Measurements from ENCODE around the gene BMP6. TPM values are rescaled to one million over a fixed set of nuclear protein-coding genes. Genes with fewer than 3 reads are reported as not detected.
"Not testable (repeated sequence)": the region's sequence is repeated elsewhere in the genome, so short reads cannot be mapped to it uniquely, and the experiment has no call there.

The BMP6 gene
- total and polyA plus RNA-seq, 2 experiments from 2014 or later, result 1.3 to 10.3 TPM

- H3K4me1 ChIP-seq (ENCODE audit: insufficient read depth), result no peaks in the 10 kb centered on the region
- H3K9ac ChIP-seq, result no peak overlapping the region
- no peak for TF ChIP-seq EZH2phosphoT487 (IDR thresholded peaks at IDR 0.05; ENCODE audit: insufficient read depth, low read depth)
- no peak for TF ChIP-seq EZH2 (IDR thresholded peaks at IDR 0.05; ENCODE audit: insufficient read depth, poor library complexity, severe bottlenecking)
- H3K9me2 ChIP-seq (ENCODE audit: insufficient read depth), result no peaks in the 10 kb centered on the region
- H2AFZ ChIP-seq, result no peak overlapping the region
- peaks cover 75% of the 10 kb centered on the region for H3K36me3 ChIP-seq (ENCODE audit: low read depth)
- peaks cover 23% of the 10 kb centered on the region; the same call in 1 of the 2 replicates for H3F3A ChIP-seq (ENCODE audit: insufficient read depth)
- no peak overlapping the region for H3K4me2 ChIP-seq (ENCODE audit: unreplicated experiment)
- in situ Hi-C loops (cut with MboI), result no loop called here
- H4K20me1 ChIP-seq (ENCODE audit: insufficient read depth), result no peaks in the 10 kb centered on the region
- no peaks in the 10 kb centered on the region for H3K9me3 ChIP-seq (ENCODE audit: low read depth)
- no peak overlapping the region for H3K4me3 ChIP-seq
- no peaks in the 10 kb centered on the region for H3K27me3 ChIP-seq (replicated peaks; ENCODE audit: insufficient read depth)
- no peak for DNase-seq
- WGBS, 2 experiments (ENCODE audit: low coverage in 1 of 2, low lambda C conversion rate in 2 of 2, missing lambda C conversion rate in 2 of 2), result 91 to 93% methylated on average over 23 to 25 of the region's 25 CpGs
- no peak overlapping the region for H3K27ac ChIP-seq
- H3K79me2 ChIP-seq (ENCODE audit: insufficient read depth), result 0 out of 2 replicates have a peak, but pooled peaks cover 3% of the 10 kb centered on the region
Measured at GRCh38 chr6:7888587-7889357, 162.9 kb downstream of the BMP6 start.

DNA sequence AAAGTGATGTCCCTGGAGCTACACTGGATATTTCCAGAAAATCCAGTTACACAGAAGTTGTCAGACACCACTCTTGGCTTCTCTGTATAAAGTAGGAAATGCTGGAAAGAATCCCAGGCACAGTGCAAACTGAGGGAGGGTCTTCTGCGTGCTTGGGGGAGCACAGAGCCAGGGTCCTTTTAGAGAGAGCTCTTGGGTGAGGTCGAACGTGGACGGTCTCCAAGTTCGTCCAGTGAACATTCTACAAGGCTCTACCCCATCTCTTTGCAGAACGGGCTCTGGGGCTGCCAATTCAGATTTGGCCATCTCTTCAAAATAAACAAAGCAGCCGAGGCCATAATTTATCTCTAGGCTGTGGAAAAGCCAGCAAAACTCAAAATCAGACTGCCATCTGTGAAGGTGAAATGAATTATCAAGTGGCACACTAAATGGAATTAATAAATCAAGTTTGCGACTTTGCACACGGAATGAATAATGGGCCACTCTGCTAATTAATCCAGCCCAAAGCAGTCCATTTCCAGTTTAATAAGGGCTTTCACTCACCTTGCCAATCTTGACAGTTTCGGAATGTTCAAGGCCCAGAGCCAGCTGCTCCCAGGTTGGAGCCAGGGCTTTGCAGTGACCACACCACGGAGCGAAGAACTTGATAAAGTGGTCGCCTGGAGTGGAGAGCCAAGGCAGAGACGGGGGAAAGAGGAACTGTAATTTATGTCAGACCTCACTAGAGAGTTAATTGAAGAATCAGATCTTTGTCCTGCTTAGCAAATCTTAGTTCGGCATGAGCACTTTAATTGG lies 165.4 kb downstream of the BMP6 start:
- H3K36me3 ChIP-seq (ENCODE audit: low read depth), result peaks cover 57% of the 10 kb centered on the region
- H3K4me2 ChIP-seq (ENCODE audit: unreplicated experiment), result no peak overlapping the region
- no peaks in the 10 kb centered on the region for H3K9me3 ChIP-seq (ENCODE audit: low read depth)
- no peak overlapping the region for H2AFZ ChIP-seq
- TF ChIP-seq EZH2 (IDR thresholded peaks at IDR 0.05; ENCODE audit: insufficient read depth, poor library complexity, severe bottlenecking) (no peak), EZH2phosphoT487 (IDR thresholded peaks at IDR 0.05; ENCODE audit: insufficient read depth, low read depth) (no peak)
- in situ Hi-C loops (cut with MboI), result loop anchor here (10.0 kb wide), 1 partner anchor 166 kb away; the partner anchor contains the start of gene BMP6
- peaks cover 7% of the 10 kb centered on the region; the same call in 1 of the 2 replicates for H3K79me2 ChIP-seq (ENCODE audit: insufficient read depth)
- DNase-seq, result no peak
- no peaks in the 10 kb centered on the region for H3K27me3 ChIP-seq (replicated peaks; ENCODE audit: insufficient read depth)
- H4K20me1 ChIP-seq (ENCODE audit: insufficient read depth), result no peaks in the 10 kb centered on the region
- H3F3A ChIP-seq (ENCODE audit: insufficient read depth), result peaks cover 9% of the 10 kb centered on the region; the same call in 1 of the 2 replicates
- H3K27ac ChIP-seq, result no peak overlapping the region
- WGBS, 2 experiments (ENCODE audit: low coverage in 1 of 2, low lambda C conversion rate in 2 of 2, missing lambda C conversion rate in 2 of 2), result 86 to 89% methylated on average over 15 of the region's 15 CpGs
- H3K9ac ChIP-seq, result no peak overlapping the region
- H3K4me3 ChIP-seq, result no peak overlapping the region
- no peaks in the 10 kb centered on the region for H3K9me2 ChIP-seq (ENCODE audit: insufficient read depth)
- H3K4me1 ChIP-seq (ENCODE audit: insufficient read depth), result no peaks in the 10 kb centered on the region

- not testable (repeated sequence) for H2AFZ ChIP-seq; H3F3A ChIP-seq (ENCODE audit: insufficient read depth); H3K4me3 ChIP-seq; H4K20me1 ChIP-seq (ENCODE audit: insufficient read depth); H3K27ac ChIP-seq; DNase-seq; H3K9ac ChIP-seq; H3K27me3 ChIP-seq (replicated peaks; ENCODE audit: insufficient read depth); H3K4me2 ChIP-seq (ENCODE audit: unreplicated experiment); H3K79me2 ChIP-seq (ENCODE audit: insufficient read depth); H3K4me1 ChIP-seq (ENCODE audit: insufficient read depth); H3K9me2 ChIP-seq (ENCODE audit: insufficient read depth); H3K9me3 ChIP-seq (ENCODE audit: low read depth)
- in situ Hi-C loops (cut with MboI), result loop anchor here (10.0 kb wide), 1 partner anchor 168 kb away; the partner anchor contains the start of gene BMP6
- WGBS, 2 experiments (ENCODE audit: low coverage in 1 of 2, low lambda C conversion rate in 2 of 2, missing lambda C conversion rate in 2 of 2), result 97 to 100% methylated on average over 4 of the region's 4 CpGs
- H3K36me3 ChIP-seq (ENCODE audit: low read depth), result peaks cover 56% of the 10 kb centered on the region
Measured at GRCh38 chr6:7892367-7892766, 166.5 kb downstream of the BMP6 start.

DNA sequence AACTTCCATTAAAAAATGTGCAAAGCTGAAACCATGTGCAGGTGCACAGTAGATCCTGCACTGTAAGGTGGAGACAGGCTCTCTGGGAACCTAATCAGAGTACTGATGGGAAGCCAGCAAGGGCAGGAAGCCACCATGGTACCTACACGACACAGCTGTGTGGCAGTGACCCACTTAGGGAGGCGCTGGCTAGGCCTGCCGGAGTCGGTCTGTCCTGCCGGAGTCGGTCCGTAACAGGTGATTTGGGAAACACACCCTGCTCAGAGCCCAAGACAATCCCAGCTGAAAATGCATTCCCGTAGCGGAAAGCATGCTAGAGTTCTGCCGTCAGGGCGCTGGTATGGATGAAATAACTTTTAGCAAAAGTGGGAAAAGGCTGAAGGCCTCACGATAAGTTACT lies 167.4 kb downstream of the BMP6 start:
- H3K79me2 ChIP-seq (ENCODE audit: insufficient read depth), result peaks cover 18% of the 10 kb centered on the region
- 93 to 95% methylated on average over 12 of the region's 12 CpGs for WGBS, 2 experiments (ENCODE audit: low coverage in 1 of 2, low lambda C conversion rate in 2 of 2, missing lambda C conversion rate in 2 of 2)
- no peak overlapping the region for H3K27ac ChIP-seq
- no peak for DNase-seq
- H2AFZ ChIP-seq, result no peak overlapping the region
- H3K36me3 ChIP-seq (ENCODE audit: low read depth), result peaks cover 61% of the 10 kb centered on the region
- no peak overlapping the region for H3K9ac ChIP-seq
- no peak overlapping the region for H3K4me3 ChIP-seq
- H3F3A ChIP-seq (ENCODE audit: insufficient read depth), result peaks cover 7% of the 10 kb centered on the region; the same call in 1 of the 2 replicates
- H3K4me1 ChIP-seq (ENCODE audit: insufficient read depth), result no peaks in the 10 kb centered on the region
- H3K9me3 ChIP-seq (ENCODE audit: low read depth), result no peaks in the 10 kb centered on the region
- H3K4me2 ChIP-seq (ENCODE audit: unreplicated experiment), result no peak overlapping the region
- TF ChIP-seq EZH2 (IDR thresholded peaks at IDR 0.05; ENCODE audit: insufficient read depth, poor library complexity, severe bottlenecking), result no peak
- TF ChIP-seq EZH2phosphoT487 (IDR thresholded peaks at IDR 0.05; ENCODE audit: insufficient read depth, low read depth), result no peak
- H3K27me3 ChIP-seq (replicated peaks; ENCODE audit: insufficient read depth), result no peaks in the 10 kb centered on the region
- in situ Hi-C loops (cut with MboI), result loop anchor here (10.0 kb wide), 1 partner anchor 169 kb away; the partner anchor contains the start of gene BMP6
- H4K20me1 ChIP-seq (ENCODE audit: insufficient read depth), result no peaks in the 10 kb centered on the region
- H3K9me2 ChIP-seq (ENCODE audit: insufficient read depth), result no peaks in the 10 kb centered on the region
